ENCODE data around the gene SPNS2. TPM values are rescaled to one million over a fixed set of nuclear protein-coding genes. Genes with fewer than 3 reads are reported as not detected.

Gene SPNS2
- total RNA-seq, 4 donors from 2014 or later = 5.4 to 49.8 (median 23.4) TPM

DNA sequence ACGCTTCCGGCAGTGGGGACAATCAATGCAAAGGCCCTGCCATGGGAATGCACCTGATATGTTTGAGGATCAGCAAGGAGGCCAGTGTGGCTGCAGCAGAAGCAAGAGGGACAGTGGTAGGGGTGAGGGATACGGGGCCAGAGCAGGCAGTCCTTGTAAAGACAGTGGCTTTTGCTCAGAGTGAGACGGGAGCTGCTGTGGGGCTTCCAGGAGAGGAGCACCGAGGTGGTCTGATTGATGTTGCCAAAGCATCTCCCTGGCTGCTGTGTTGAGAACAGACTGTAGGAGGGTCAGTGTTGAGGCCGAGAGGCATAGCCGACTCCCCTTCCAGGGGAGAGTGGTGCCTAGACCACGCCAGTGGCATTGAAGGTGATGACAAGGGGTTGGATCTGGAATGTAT lies 11.4 kb upstream of the SPNS2 start:
- Histone ChIP-seq H3K27ac (no peak overlapping the region), H3K4me3 (no peak overlapping the region), H3K9me3 (no peaks in the 10 kb centered on the region), H3K36me3 (no peaks in the 10 kb centered on the region), H3K4me1 (no peaks in the 10 kb centered on the region), H3K27me3 (no peaks in the 10 kb centered on the region)
- TF ChIP-seq, protein P1, sequence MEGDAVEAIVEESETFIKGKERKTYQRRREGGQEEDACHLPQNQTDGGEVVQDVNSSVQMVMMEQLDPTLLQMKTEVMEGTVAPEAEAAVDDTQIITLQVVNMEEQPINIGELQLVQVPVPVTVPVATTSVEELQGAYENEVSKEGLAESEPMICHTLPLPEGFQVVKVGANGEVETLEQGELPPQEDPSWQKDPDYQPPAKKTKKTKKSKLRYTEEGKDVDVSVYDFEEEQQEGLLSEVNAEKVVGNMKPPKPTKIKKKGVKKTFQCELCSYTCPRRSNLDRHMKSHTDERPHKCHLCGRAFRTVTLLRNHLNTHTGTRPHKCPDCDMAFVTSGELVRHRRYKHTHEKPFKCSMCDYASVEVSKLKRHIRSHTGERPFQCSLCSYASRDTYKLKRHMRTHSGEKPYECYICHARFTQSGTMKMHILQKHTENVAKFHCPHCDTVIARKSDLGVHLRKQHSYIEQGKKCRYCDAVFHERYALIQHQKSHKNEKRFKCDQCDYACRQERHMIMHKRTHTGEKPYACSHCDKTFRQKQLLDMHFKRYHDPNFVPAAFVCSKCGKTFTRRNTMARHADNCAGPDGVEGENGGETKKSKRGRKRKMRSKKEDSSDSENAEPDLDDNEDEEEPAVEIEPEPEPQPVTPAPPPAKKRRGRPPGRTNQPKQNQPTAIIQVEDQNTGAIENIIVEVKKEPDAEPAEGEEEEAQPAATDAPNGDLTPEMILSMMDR (IDR thresholded peaks at IDR 0.05) = no peak
- no peak for TF ChIP-seq POLR2A (IDR thresholded peaks at IDR 0.05)
- no peak for TF ChIP-seq EP300 (IDR thresholded peaks at IDR 0.05)
- WGBS, 2 donors = 74 to 86% methylated on average over 8 of the region's 8 CpGs
- DNase-seq (ENCODE audit: low spot score in 2 of 2) = no peak

DNA sequence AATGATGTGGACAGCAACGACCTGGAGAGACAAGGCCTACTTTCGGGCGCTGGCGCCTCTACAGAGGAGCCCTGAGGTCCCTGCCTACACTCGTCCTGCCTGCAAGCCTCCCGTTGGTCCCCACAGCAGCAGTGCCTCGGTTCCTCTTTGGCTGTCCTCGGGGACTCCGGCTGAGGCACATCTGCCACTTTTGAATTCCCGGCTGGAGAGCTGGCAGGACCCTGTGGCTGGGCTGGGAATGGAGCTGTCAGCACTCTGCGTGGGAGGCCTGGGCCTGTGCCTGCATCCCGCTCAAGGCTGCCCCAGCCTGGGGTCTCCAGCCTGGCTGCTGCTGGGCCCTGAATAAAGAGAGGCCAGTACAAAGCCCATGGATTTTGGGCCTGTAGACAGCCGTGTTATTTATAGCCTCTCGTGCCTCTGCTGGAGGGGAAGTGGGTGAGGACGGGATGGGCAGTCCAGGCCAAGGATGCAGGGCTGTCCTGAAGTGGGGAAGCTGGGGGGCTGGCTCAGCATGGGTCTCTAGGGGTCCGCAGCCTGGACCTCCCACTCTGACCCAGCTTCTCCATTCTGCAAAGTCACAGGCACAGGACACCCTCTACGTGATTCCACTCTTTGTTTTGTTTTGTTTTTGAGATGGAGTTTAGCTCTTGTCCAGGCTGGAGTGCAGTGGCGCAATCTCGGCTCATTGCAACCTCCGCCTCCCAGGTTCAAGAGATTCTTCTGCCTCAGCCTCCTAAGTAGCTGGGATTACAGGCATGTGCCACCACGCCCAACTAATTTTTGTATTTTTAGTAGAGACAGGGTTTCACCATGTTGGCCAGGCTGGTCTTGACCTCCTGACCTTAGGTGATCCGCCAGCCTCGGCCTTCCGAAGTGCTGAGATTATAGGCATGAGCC lies 10.6 kb upstream of the SPNS2 start:
- H3K4me1 ChIP-seq = no peaks in the 10 kb centered on the region
- no peak for TF ChIP-seq EP300 (IDR thresholded peaks at IDR 0.05)
- TF ChIP-seq POLR2A (IDR thresholded peaks at IDR 0.05) = no peak
- TF ChIP-seq, protein P1 (IDR thresholded peaks at IDR 0.05) = no peak
- DNase-seq (ENCODE audit: low spot score in 2 of 2) = no peak
- no peaks in the 10 kb centered on the region for H3K36me3 ChIP-seq
- H3K9me3 ChIP-seq = no peaks in the 10 kb centered on the region
- 59 to 75% methylated on average over 23 to 24 of the region's 24 CpGs for WGBS, 2 donors
- H3K27ac ChIP-seq = no peak overlapping the region
- no peak overlapping the region for H3K4me3 ChIP-seq
- H3K27me3 ChIP-seq = no peaks in the 10 kb centered on the region

DNA sequence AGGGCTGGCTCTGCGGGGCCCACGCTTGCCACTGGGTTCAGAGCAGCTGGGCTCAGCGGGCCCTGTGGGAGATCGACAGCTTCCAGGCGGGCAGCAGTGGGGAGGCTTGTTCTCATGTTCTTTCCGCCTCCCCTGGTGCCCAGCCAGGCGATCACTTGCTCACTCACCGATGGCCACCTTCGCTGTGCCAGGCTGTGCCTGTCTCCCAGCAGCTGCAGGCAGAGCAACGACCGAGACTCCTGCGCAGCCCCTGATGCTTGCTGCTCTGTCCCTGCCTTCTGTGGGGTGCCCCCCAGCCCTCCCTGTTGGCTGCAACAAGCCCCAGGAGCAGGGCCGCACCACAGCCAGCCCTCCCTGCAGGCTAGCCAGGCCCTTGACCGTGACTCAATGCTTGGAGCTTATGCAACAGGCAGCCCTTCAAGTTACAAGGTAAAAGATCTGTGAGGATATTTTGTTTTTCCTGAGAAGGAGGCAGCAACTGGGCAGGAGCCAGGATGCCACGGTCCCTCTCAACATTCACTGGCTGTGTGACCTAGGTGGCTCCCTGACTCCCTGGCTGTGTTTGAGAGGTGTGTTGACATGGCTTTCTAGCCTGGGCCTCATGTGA lies 9.6 kb upstream of the SPNS2 start:
- 90 to 91% methylated on average over 13 to 15 of the region's 15 CpGs for WGBS, 2 donors
- Histone ChIP-seq H3K27me3 (no peaks in the 10 kb centered on the region), H3K9me3 (no peaks in the 10 kb centered on the region), H3K4me3 (no peak overlapping the region), H3K36me3 (no peaks in the 10 kb centered on the region), H3K4me1 (no peaks in the 10 kb centered on the region), H3K27ac (no peak overlapping the region)
- TF ChIP-seq POLR2A (IDR thresholded peaks at IDR 0.05) (no peak), EP300 (IDR thresholded peaks at IDR 0.05) (no peak)
- TF ChIP-seq, protein P1 (IDR thresholded peaks at IDR 0.05) = no peak
- DNase-seq (ENCODE audit: low spot score in 2 of 2) = no peak

DNA sequence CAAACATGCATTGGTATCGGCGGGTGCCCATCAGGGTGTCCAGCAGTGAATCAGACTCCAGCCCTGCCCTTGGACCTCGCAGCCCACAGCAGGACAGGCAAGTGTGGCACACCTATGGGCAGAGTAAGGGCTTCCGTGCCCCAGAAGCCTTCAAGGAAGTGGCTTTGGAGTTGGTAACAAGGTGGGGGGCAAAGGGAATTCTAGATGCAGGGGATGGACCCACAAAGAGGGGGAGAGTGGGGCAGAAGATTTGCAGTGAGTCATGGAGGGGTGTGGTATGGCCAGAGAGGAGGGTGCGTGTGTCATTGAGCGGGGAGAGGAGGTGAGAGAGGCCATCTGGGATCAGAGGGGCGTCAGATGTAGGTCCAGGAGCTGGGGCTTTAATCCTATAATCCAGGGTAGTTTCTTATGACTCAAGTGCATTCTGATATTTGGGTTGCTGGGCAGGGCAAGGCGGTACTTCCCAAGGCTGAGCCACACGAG lies 8.5 kb upstream of the SPNS2 start:
- H3K27me3 ChIP-seq = no peaks in the 10 kb centered on the region
- 77 to 78% methylated on average over 9 of the region's 9 CpGs for WGBS, 2 donors
- H3K27ac ChIP-seq = no peak overlapping the region
- no peak overlapping the region for H3K4me3 ChIP-seq
- TF ChIP-seq, protein P1 (IDR thresholded peaks at IDR 0.05) = no peak
- TF ChIP-seq POLR2A (IDR thresholded peaks at IDR 0.05) = no peak
- no peak for TF ChIP-seq EP300 (IDR thresholded peaks at IDR 0.05)
- no peaks in the 10 kb centered on the region for H3K9me3 ChIP-seq
- no peaks in the 10 kb centered on the region for H3K36me3 ChIP-seq
- DNase-seq (ENCODE audit: low spot score in 2 of 2) = no peak
- no peaks in the 10 kb centered on the region for H3K4me1 ChIP-seq

DNA sequence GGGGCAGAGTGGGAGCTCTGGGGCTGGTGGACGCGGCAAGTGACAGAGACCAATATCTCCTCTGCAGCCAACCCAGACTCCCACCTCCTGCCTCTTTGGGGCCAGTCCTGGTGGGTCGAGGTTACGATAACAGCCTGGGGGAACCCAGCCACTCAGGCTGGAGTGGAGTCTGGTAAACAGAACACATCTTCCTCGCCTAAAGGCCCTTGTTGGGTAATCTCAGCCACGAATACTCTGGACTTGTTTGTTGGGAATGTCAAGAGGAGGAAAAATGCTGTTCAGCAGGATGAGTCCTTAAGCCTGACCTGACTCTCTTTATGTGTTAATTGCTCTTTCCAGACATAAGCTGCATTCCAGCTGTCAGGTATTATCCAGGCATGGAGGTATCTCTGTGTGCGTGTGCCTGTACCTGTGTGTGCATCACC lies 8.0 kb upstream of the SPNS2 start:
- no peak overlapping the region for H3K4me3 ChIP-seq
- 77 to 87% methylated on average over 6 to 7 of the region's 7 CpGs for WGBS, 2 donors
- DNase-seq (ENCODE audit: low spot score in 2 of 2) = no peak
- H3K27ac ChIP-seq = no peak overlapping the region
- no peaks in the 10 kb centered on the region for H3K36me3 ChIP-seq
- H3K4me1 ChIP-seq = no peaks in the 10 kb centered on the region
- no peaks in the 10 kb centered on the region for H3K9me3 ChIP-seq
- no peaks in the 10 kb centered on the region for H3K27me3 ChIP-seq
- no peak for TF ChIP-seq POLR2A (IDR thresholded peaks at IDR 0.05)
- TF ChIP-seq EP300 (IDR thresholded peaks at IDR 0.05) = no peak

Measured in tibial nerve (tissue), 4 donors.